Sigmoid colon (tissue), 7 donors: ENCODE data around the gene SAFB. TPM values are rescaled to one million over a fixed set of nuclear protein-coding genes. Genes with fewer than 3 reads are reported as not detected.

Experiments used
- DNase-seq: peaks from one replicate; pipeline ENCODE4 v3.0.0-alpha.2; 2019
- H3K27ac ChIP-seq, 4 donors: fragments of 200-600 bp; sonication (generic); one replicate each; pipeline ENCODE4 v1.5.1; 2016 to 2019; ENCODE audit warnings: mild to moderate bottlenecking in 1 of 4
- H3K27me3 ChIP-seq, 3 donors: fragments of 200-600 bp; sonication (generic); one replicate each; pipeline ENCODE4 v1.5.1; 2019; ENCODE audit warnings: mild to moderate bottlenecking in 1 of 3
- H3K36me3 ChIP-seq, 4 donors: fragments of 200-600 bp; sonication (generic); one replicate each; pipeline ENCODE4 v1.5.1; 2016 to 2019
- H3K4me1 ChIP-seq, 4 donors: fragments of 200-600 bp; sonication (generic); one replicate each; pipeline ENCODE4 v1.5.1; 2017 to 2019
- H3K4me3 ChIP-seq, 4 donors: fragments of 200-600 bp; sonication (generic); one replicate each; pipeline ENCODE4 v1.5.1; 2017 to 2019; ENCODE audit warnings: mild to moderate bottlenecking in 2 of 4, moderate library complexity in 1 of 4
- H3K9me3 ChIP-seq, 4 donors: fragments of 200-600 bp in 3 of 4; sonication (generic) in 3 of 4; one replicate each; pipeline versions ENCODE4 v1.5.1 to v1.6.1; 2013 to 2019
- CTCF ChIP-seq, 4 experiments: fragments of 450-650 bp in 3 of 4; fragments of 200-600 bp in 1 of 4; IDR thresholded peaks; one replicate each; pipeline ENCODE4 v1.5.1; 2016 to 2019; ENCODE audit warnings: antibody characterized with exemption in 4 of 4, mild to moderate bottlenecking in 3 of 4, moderate library complexity in 2 of 4
- EP300 ChIP-seq, 4 donors: sonication (generic); formaldehyde crosslinking; IDR thresholded peaks; one replicate each; pipeline ENCODE4 v1.6.1; 2017; ENCODE audit warnings: antibody characterized with exemption in 4 of 4
- POLR2A ChIP-seq, 2 donors: fragments of 450-650 bp; IDR thresholded peaks; one replicate each; pipeline ENCODE4 v1.6.1; 2016; ENCODE audit warnings: antibody characterized with exemption in 2 of 2, mild to moderate bottlenecking in 2 of 2, moderate library complexity in 2 of 2
- POLR2AphosphoS5 ChIP-seq, 4 donors: sonication (generic); formaldehyde crosslinking; IDR thresholded peaks; one replicate each; pipeline ENCODE4 v1.6.1; 2017; ENCODE audit warnings: antibody characterized with exemption in 4 of 4
- WGBS, 2 donors: extraction: QIAGEN DNeasy Blood & Tissue Kit; methylation state at CpG; one replicate each; pipeline ENCODE4 v1.1.7; 2013; 5-methylcytosine and 5-hydroxymethylcytosine counted together
- intact Hi-C: fragments of 100-400 bp; cut with DNase I; formaldehyde crosslinking; loops from one replicate; pipeline ENCODE4 v1.15.1; 2023
- polyA plus RNA-seq, 3 donors: library from polyadenylated mRNA; stranded (reverse); fragments of 200-250 nt; gene quantifications; one replicate each; pipeline ENCODE4 v1.2.3, GENCODE V29; 2013
- total RNA-seq, 4 donors: library from RNA; depleted of rRNA; stranded (reverse); fragments of >200 nt; gene quantifications; one replicate each; pipeline ENCODE4 v1.1.0, GENCODE V29; 2016
- donor health status: healthy with polysubstance abuse.
- donor health status: Bipolar disorder and iron deficiency.
- donor health status: healthy.

The SAFB gene
- total and polyA plus RNA-seq, 7 donors: 25.7 to 75.9 (median 54.6) TPM

DNA sequence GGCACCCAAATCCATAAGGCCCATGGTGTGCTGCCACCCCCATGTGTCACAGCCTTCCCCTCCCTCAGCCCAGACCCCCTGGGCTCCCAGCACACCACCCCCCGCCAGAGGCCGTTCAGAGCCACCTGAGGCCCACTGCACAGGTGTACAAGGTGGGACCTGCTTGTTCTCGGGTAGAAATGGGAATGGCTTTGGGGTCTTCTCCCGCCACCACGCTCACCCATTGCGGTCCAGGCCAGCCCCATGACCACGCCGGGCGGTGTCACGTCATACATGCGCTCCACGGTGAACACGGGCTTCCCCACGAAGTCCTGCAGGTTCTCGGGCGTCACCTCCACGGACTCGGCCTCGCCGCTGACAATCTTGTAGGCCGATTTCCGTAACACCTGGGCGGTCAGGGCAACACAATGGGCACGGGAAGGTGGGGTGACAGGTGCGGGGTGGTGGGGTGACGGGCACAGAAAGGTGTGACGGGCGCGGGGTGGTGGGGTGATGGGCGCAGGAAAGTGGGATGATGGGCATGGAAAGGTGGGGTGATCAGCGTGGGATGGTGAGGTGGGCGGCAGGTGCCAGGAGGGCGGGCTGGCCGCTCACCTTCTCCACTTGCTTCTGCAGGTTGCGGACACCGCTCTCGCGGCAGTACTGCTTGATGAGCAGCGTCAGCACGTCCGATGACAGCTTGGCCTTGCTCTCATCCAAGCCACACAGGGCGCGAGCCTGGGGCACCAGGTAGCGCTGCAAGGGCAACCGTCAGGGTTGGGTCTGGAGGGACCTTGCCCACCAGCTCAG, 71.5 kb downstream of the SAFB start:
- H3K4me1 ChIP-seq: peaks cover 0 to 34% (median 25%) of the 10 kb centered on the region in 4 donors
- H3K9me3 ChIP-seq: no peaks in the 10 kb centered on the region
- H3K27me3 ChIP-seq: no peaks in the 10 kb centered on the region
- TF ChIP-seq POLR2A (IDR thresholded peaks at IDR 0.05): no peak
- TF ChIP-seq CTCF (IDR thresholded peaks at IDR 0.05): no peak
- TF ChIP-seq POLR2AphosphoS5 (IDR thresholded peaks at IDR 0.05): no peak
- TF ChIP-seq EP300 (IDR thresholded peaks at IDR 0.05): no peak
- peaks cover 29 to 74% (median 64%) of the 10 kb centered on the region in 4 donors for H3K36me3 ChIP-seq
- no peak overlapping the region for H3K4me3 ChIP-seq
- peak; percentile 65 for DNase-seq
- WGBS, 2 donors: 91 to 92% methylated on average over 45 of the region's 45 CpGs
- no peak overlapping the region for H3K27ac ChIP-seq
- intact Hi-C loops: loop anchor here (5.0 kb wide), 1 partner anchor 208 kb away; the partner anchor contains the start of genes NDUFA11 and VMAC

GRCh38 chr19:5694956-5695648, 72.2 kb downstream of the SAFB start:
- Histone ChIP-seq H3K4me3 (no peak overlapping the region), H3K27ac (no peak overlapping the region), H3K4me1 (peaks cover 0 to 29% (median 24%) of the 10 kb centered on the region in 4 donors), H3K9me3 (no peaks in the 10 kb centered on the region), H3K27me3 (no peaks in the 10 kb centered on the region), H3K36me3 (peaks cover 29 to 80% (median 64%) of the 10 kb centered on the region in 4 donors)
- DNase-seq: peak; percentile 61
- intact Hi-C loops: loop anchor here (5.0 kb wide), 1 partner anchor 207 kb away; the partner anchor contains the start of genes NDUFA11 and VMAC
- TF ChIP-seq EP300 (IDR thresholded peaks at IDR 0.05) (no peak), CTCF (IDR thresholded peaks at IDR 0.05) (no peak), POLR2A (IDR thresholded peaks at IDR 0.05) (no peak), POLR2AphosphoS5 (IDR thresholded peaks at IDR 0.05) (no peak)
- 88 to 92% methylated on average over 8 of the region's 8 CpGs for WGBS, 2 donors

GRCh38 chr19:5695649-5696195, 72.8 kb downstream of the SAFB start:
- intact Hi-C loops: no loop called here
- WGBS, 2 donors: 87 to 90% methylated on average over 28 of the region's 28 CpGs
- Histone ChIP-seq H3K27ac (no peak overlapping the region), H3K9me3 (no peaks in the 10 kb centered on the region), H3K4me1 (peaks cover 0 to 26% (median 22%) of the 10 kb centered on the region in 4 donors), H3K36me3 (peaks cover 33 to 86% (median 67%) of the 10 kb centered on the region in 4 donors), H3K27me3 (no peaks in the 10 kb centered on the region), H3K4me3 (no peak overlapping the region)
- no peak for TF ChIP-seq EP300 (IDR thresholded peaks at IDR 0.05)
- no peak for TF ChIP-seq POLR2AphosphoS5 (IDR thresholded peaks at IDR 0.05)
- no peak for TF ChIP-seq POLR2A (IDR thresholded peaks at IDR 0.05)
- no peak for TF ChIP-seq CTCF (IDR thresholded peaks at IDR 0.05)
- DNase-seq: peak; percentile 61

DNA sequence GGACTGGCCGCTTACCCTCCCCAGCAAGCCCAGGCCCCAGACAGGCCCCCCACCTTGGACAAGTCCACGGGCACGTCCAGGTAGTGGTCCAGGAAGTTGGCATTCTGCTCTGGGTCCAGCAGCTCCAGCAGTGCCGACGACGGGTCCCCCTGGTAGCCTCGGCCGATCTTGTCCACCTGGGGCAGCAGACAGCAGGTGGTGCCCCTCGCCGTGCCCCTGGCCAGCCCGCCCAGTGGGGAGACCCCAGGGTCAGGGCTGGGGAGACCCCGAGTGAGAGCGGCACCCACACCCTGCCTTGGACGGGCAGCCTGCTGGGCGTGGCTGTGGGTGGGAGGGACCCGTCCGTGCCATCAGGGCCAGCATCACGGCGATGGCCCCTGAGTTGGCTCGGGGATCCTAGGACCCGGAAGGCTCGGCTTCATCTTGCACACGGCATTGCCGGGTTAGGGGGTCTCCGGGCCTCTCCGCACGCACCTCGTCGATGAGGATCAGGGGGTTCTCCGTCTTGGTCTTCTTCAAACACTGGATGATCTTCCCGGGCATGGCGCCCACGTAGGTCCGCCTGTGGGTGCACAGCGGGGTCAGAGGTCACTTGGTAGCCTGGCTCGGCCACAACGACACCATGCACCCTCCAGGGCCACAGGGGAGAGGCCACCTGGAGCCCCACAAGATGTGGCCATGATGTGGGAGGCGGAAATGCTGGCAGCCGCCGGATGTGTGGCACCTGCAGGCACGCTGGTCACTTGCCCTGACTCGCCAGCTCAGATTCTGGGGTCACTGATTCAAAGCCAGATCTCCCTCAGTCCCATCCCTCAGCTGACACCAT, 73.5 kb downstream of the SAFB start:
- 81 to 90% methylated on average over 42 of the region's 42 CpGs for WGBS, 2 donors
- Histone ChIP-seq H3K27me3 (no peaks in the 10 kb centered on the region), H3K9me3 (no peaks in the 10 kb centered on the region), H3K36me3 (peaks cover 36 to 92% (median 68%) of the 10 kb centered on the region in 4 donors), H3K27ac (no peak overlapping the region), H3K4me1 (peaks cover 0 to 19% (median 15%) of the 10 kb centered on the region in 4 donors), H3K4me3 (no peak overlapping the region)
- peak; percentile 65 for DNase-seq
- intact Hi-C loops: no loop called here
- TF ChIP-seq EP300 (IDR thresholded peaks at IDR 0.05): no peak
- TF ChIP-seq CTCF (IDR thresholded peaks at IDR 0.05): no peak
- TF ChIP-seq POLR2A (IDR thresholded peaks at IDR 0.05): no peak
- TF ChIP-seq POLR2AphosphoS5 (IDR thresholded peaks at IDR 0.05): no peak
